ENCODE measurements around the gene PIK3R5. TPM values are rescaled to one million over a fixed set of nuclear protein-coding genes. Genes with fewer than 3 reads are reported as not detected.

Gene PIK3R5
- total RNA-seq, 2 donors from 2014 or later = 3.2 to 10.4 TPM

GRCh38 chr17:8844229-8845218 lies 121.0 kb downstream of the PIK3R5 start:
- Histone ChIP-seq H3K36me3 (no peaks in the 10 kb centered on the region), H3K4me1 (replicated peaks) (no peaks in the 10 kb centered on the region), H3K27me3 (replicated peaks; ENCODE audit: insufficient read depth) (no peaks in the 10 kb centered on the region), H3K4me3 (no peak overlapping the region), H3K9me3 (no peaks in the 10 kb centered on the region), H3K27ac (no peak overlapping the region)
- no peak for DNase-seq (ENCODE audit: low spot score)
- intact Hi-C loops (cut with DNase I) = no loop called here
- 86% methylated on average over 9 of the region's 9 CpGs for WGBS
- TF ChIP-seq POLR2A (IDR thresholded peaks at IDR 0.05) (no peak), POLR2AphosphoS5 (IDR thresholded peaks at IDR 0.05) (no peak), CTCF (IDR thresholded peaks at IDR 0.05) (no peak)

- Histone ChIP-seq H3K36me3 (no peaks in the 10 kb centered on the region), H3K9me3 (no peaks in the 10 kb centered on the region), H3K27ac (no peak overlapping the region), H3K27me3 (replicated peaks; ENCODE audit: insufficient read depth) (no peaks in the 10 kb centered on the region), H3K4me1 (replicated peaks) (no peaks in the 10 kb centered on the region), H3K4me3 (no peak overlapping the region)
- DNase-seq (ENCODE audit: low spot score) = no peak
- intact Hi-C loops (cut with DNase I) = no loop called here
- TF ChIP-seq CTCF (IDR thresholded peaks at IDR 0.05) (no peak), POLR2AphosphoS5 (IDR thresholded peaks at IDR 0.05) (no peak), POLR2A (IDR thresholded peaks at IDR 0.05) (no peak)
- WGBS = 19% methylated on average over 2 of the region's 2 CpGs
These were observed 122.2 kb downstream of the PIK3R5 start for GRCh38 chr17:8843344-8843743.

GRCh38 chr17:8841844-8842243 lies 123.7 kb downstream of the PIK3R5 start:
- H3K36me3 ChIP-seq = no peaks in the 10 kb centered on the region
- H3K4me1 ChIP-seq (replicated peaks) = no peaks in the 10 kb centered on the region
- intact Hi-C loops (cut with DNase I) = no loop called here
- TF ChIP-seq CTCF (IDR thresholded peaks at IDR 0.05) = no peak
- TF ChIP-seq POLR2A (IDR thresholded peaks at IDR 0.05) = no peak
- H3K9me3 ChIP-seq = no peaks in the 10 kb centered on the region
- no peak for DNase-seq (ENCODE audit: low spot score)
- WGBS = 83% methylated on average over 4 of the region's 4 CpGs
- H3K27ac ChIP-seq = no peak overlapping the region
- H3K4me3 ChIP-seq = no peak overlapping the region
- peaks cover 3% of the 10 kb centered on the region for H3K27me3 ChIP-seq (replicated peaks; ENCODE audit: insufficient read depth)

GRCh38 chr17:8839410-8839935 lies 126.0 kb downstream of the PIK3R5 start:
- DNase-seq (ENCODE audit: low spot score) = no peak
- WGBS = 68% methylated on average over 11 of the region's 11 CpGs
- intact Hi-C loops (cut with DNase I) = no loop called here

More at GRCh38 chr17:8839410-8839935, 126.0 kb downstream of the PIK3R5 start:
- Histone ChIP-seq H3K27ac (no peak overlapping the region), H3K4me3 (no peak overlapping the region), H3K36me3 (no peaks in the 10 kb centered on the region), H3K27me3 (replicated peaks; ENCODE audit: insufficient read depth) (peaks cover 3% of the 10 kb centered on the region), H3K9me3 (no peaks in the 10 kb centered on the region), H3K4me1 (replicated peaks) (no peaks in the 10 kb centered on the region)
- TF ChIP-seq POLR2AphosphoS5 (IDR thresholded peaks at IDR 0.05) (no peak), POLR2A (IDR thresholded peaks at IDR 0.05) (no peak), CTCF (IDR thresholded peaks at IDR 0.05) (no peak)

Data from prostate gland (tissue), 2 donors.